HepG2 (cell line): ENCODE results near the gene HERC5. TPM values are rescaled to one million over a fixed set of nuclear protein-coding genes. Genes with fewer than 3 reads are reported as not detected.

Source experiments
- CENPT ChIP-seq: sonication (generic); formaldehyde crosslinking; IDR thresholded peaks from 2 replicates; pipeline ENCODE4 v1.8.0; 2022; ENCODE audit warnings: low read depth, mild to moderate bottlenecking, moderate library complexity, missing genetic modification reagents
- ELF3 ChIP-seq: IDR thresholded peaks from 2 replicates; pipeline ENCODE4 v1.6.1; 2016; ENCODE audit warnings: missing genetic modification reagents, missing compliant biosample characterization
- HIVEP1 ChIP-seq: sonication (generic); formaldehyde crosslinking; IDR thresholded peaks from 2 replicates; pipeline ENCODE4 v1.4.0; 2020; ENCODE audit warnings: mild to moderate bottlenecking, missing genetic modification reagents
- IKZF4 ChIP-seq: sonication (generic); formaldehyde crosslinking; IDR thresholded peaks from 2 replicates; pipeline ENCODE4 v1.5.1; 2020; ENCODE audit warnings: borderline replicate concordance, mild to moderate bottlenecking, low read depth, missing genetic modification reagents; ENCODE audit errors: not compliant biosample characterization
- KLF13 ChIP-seq: sonication (generic); formaldehyde crosslinking; IDR thresholded peaks from 2 replicates; pipeline ENCODE4 v1.4.0; 2020; ENCODE audit warnings: mild to moderate bottlenecking, missing genetic modification reagents
- KLF16 ChIP-seq, 2 experiments: sonication (generic) in 1 of 2; formaldehyde crosslinking in 1 of 2; IDR thresholded peaks; 2 replicates each; pipeline versions ENCODE4 v1.6.1 to v1.8.0; 2016 to 2023; ENCODE audit warnings: missing genetic modification reagents in 2 of 2, missing compliant biosample characterization in 1 of 2
- PPARG ChIP-seq: conservative IDR thresholded peaks from 2 replicates; pipeline ENCODE4 v1.6.1; 2016; ENCODE audit warnings: missing biosample characterization, missing genetic modification reagents
- RARA ChIP-seq: IDR thresholded peaks from 2 replicates; pipeline ENCODE4 v1.6.1; 2016; ENCODE audit warnings: missing genetic modification reagents, missing compliant biosample characterization
- RXRA ChIP-seq: sonication (generic); formaldehyde crosslinking; IDR thresholded peaks from 2 replicates; pipeline ENCODE4 v1.5.1; 2020; ENCODE audit warnings: missing genetic modification reagents
- SP1 ChIP-seq, 2 experiments: fragments of 450-650 bp in 1 of 2; sonication (generic) in 1 of 2; formaldehyde crosslinking in 1 of 2; IDR thresholded peaks; 2 replicates each; pipeline versions ENCODE4 v1.4.0 to v1.6.1; 2016 to 2020; ENCODE audit warnings: missing genetic modification reagents in 1 of 2
- SP4 ChIP-seq: sonication (generic); formaldehyde crosslinking; IDR thresholded peaks from 2 replicates; pipeline ENCODE4 v1.8.1; 2023; ENCODE audit warnings: mild to moderate bottlenecking, missing genetic modification reagents
- TARDBP ChIP-seq: sonication (generic); formaldehyde crosslinking; IDR thresholded peaks from 2 replicates; pipeline ENCODE4 v1.8.0; 2022; ENCODE audit warnings: mild to moderate bottlenecking, missing genetic modification reagents
- THAP11 ChIP-seq: IDR thresholded peaks from 2 replicates; pipeline ENCODE4 v1.6.1; 2016; ENCODE audit warnings: missing biosample characterization, missing genetic modification reagents
- YY1 ChIP-seq: IDR thresholded peaks from 2 replicates; pipeline ENCODE4 v1.6.1; 2011; ENCODE audit warnings: low read length, low read depth, moderate library complexity, mild to moderate bottlenecking; ENCODE audit not compliant: insufficient read depth, insufficient replicate concordance
- ZNF20 ChIP-seq: sonication (generic); formaldehyde crosslinking; IDR thresholded peaks from 2 replicates; pipeline ENCODE4 v1.4.0; 2020; ENCODE audit warnings: mild to moderate bottlenecking, moderate library complexity, missing genetic modification reagents
- ZNF253 ChIP-seq: sonication (generic); formaldehyde crosslinking; IDR thresholded peaks from 2 replicates; pipeline ENCODE4 v1.8.0; 2022; ENCODE audit warnings: mild to moderate bottlenecking, missing genetic modification reagents, borderline replicate concordance
- ZNF670 ChIP-seq: sonication (generic); formaldehyde crosslinking; IDR thresholded peaks from 2 replicates; pipeline ENCODE4 v1.8.0; 2022; ENCODE audit warnings: mild to moderate bottlenecking, missing genetic modification reagents, borderline replicate concordance
- ZNF674 ChIP-seq: sonication (generic); formaldehyde crosslinking; IDR thresholded peaks from 2 replicates; pipeline ENCODE4 v1.5.0; 2020; ENCODE audit warnings: low read depth, mild to moderate bottlenecking, missing genetic modification reagents
- ZNF713 ChIP-seq: sonication (generic); formaldehyde crosslinking; IDR thresholded peaks from 2 replicates; pipeline ENCODE4 v1.4.0; 2020; ENCODE audit warnings: mild to moderate bottlenecking, missing genetic modification reagents
- ZNF761 ChIP-seq: sonication (generic); formaldehyde crosslinking; conservative IDR thresholded peaks from 2 replicates; pipeline ENCODE4 v1.4.0; 2020; ENCODE audit warnings: mild to moderate bottlenecking, missing genetic modification reagents
- ZNF83 ChIP-seq: sonication (generic); formaldehyde crosslinking; IDR thresholded peaks from 2 replicates; pipeline ENCODE4 v1.4.0; 2020; ENCODE audit warnings: missing genetic modification reagents, mild to moderate bottlenecking, borderline replicate concordance
- polyA plus RNA-seq, 8 experiments: library from polyadenylated mRNA; depleted of rRNA in 3 of 8; stranded (reverse) in 7 of 8; unstranded in 1 of 8; fragments of >200 nt; fragmentation: Illumina TruSeq in 4 of 8; extraction: Trizol in 4 of 8; gene quantifications; 2 replicates each; pipeline versions ENCODE4 v1.2.1 to v1.2.3, GENCODE V29; 2011 to 2016; ENCODE audit warnings: low read depth in 4 of 8, missing spikeins in 1 of 8, mixed read lengths in 1 of 8; ENCODE audit not compliant: insufficient read depth in 1 of 8
- total RNA-seq, 5 experiments: library from RNA; depleted of rRNA; stranded (reverse); fragments of >200 nt; fragmentation: Illumina TruSeq; extraction: Trizol; gene quantifications; 2 replicates each; pipeline ENCODE4 v1.2.3, GENCODE V29; 2016; ENCODE audit warnings: low read depth in 1 of 5
- TF ChIP-seq, protein P1 (sequence below): sonication (generic); formaldehyde crosslinking; IDR thresholded peaks from 2 replicates; pipeline ENCODE4 v1.8.1; 2023; ENCODE audit warnings: missing genetic modification reagents, mild to moderate bottlenecking, borderline replicate concordance
- TF ChIP-seq, protein P2 (sequence below): sonication (generic); formaldehyde crosslinking; IDR thresholded peaks from 2 replicates; pipeline ENCODE4 v1.5.0; 2020; ENCODE audit warnings: mild to moderate bottlenecking, missing genetic modification reagents, borderline replicate concordance
- TF ChIP-seq, protein P3 (sequence below): sonication (generic); formaldehyde crosslinking; IDR thresholded peaks from 2 replicates; pipeline ENCODE4 v1.4.0; 2020; ENCODE audit warnings: missing genetic modification reagents
- TF ChIP-seq, protein P4 (sequence below): sonication (generic); formaldehyde crosslinking; IDR thresholded peaks from 2 replicates; pipeline ENCODE4 v1.4.0; 2020; ENCODE audit warnings: missing genetic modification reagents

The HERC5 gene
- total and polyA plus RNA-seq, 2 of the 13 experiments (the other 11 are each of a cell fraction or from before 2014, with no cell fraction given) = 0.13 to 0.33 TPM

DNA sequence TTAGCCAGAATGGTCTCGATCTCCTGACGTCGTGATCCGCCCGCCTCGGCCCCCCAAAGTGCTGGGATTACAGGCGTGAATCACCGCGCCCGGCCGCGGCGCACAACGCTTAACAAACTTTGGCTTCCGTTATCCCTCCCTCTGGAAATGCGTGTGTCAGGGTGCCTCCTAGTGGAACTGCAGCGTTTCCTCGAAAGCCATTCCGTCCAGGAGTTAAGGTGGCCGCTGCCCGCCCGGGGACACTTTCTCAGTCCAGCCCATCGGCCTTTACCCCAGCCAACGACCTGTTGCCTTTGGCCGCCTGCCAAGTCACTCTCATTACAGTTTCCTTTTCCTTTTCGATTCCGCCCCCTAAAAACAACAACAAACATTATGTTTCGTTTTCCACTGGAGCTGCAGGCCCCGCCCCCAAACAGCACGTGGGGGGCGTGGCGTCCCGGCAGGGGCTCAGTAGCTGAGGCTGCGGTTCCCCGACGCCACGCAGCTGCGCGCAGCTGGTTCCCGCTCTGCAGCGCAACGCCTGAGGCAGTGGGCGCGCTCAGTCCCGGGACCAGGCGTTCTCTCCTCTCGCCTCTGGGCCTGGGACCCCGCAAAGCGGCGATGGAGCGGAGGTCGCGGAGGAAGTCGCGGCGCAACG, at the start of gene HERC5 (continued):
- TF ChIP-seq, protein P1, sequence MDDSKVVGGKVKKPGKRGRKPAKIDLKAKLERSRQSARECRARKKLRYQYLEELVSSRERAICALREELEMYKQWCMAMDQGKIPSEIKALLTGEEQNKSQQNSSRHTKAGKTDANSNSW = no peak
- peak; percentile 41; the same call in 1 of the 2 replicates for TF ChIP-seq SP4
- TF ChIP-seq YY1 = peak; percentile 63
- peak; percentile 80 for TF ChIP-seq RXRA (CRISPR knock-in tag)
- TF ChIP-seq THAP11 (CRISPR knock-in tag) = peak; percentile 24; the same call in 1 of the 2 replicates
- TF ChIP-seq RARA (CRISPR knock-in tag) = peak; percentile 93
- no peak for TF ChIP-seq SP1 (IDR thresholded peaks at IDR 0.05)
- TF ChIP-seq SP1 (CRISPR knock-in tag; IDR thresholded peaks at IDR 0.05) = peak; percentile 85
- 0 out of 2 replicates have a peak, but pooled peaks have one; percentile 33 for TF ChIP-seq ZNF761 (CRISPR knock-in tag)
- no peak for TF ChIP-seq KLF16 (CRISPR knock-in tag; IDR thresholded peaks at IDR 0.05)
- no peak for TF ChIP-seq ZNF670 (CRISPR knock-in tag)
- TF ChIP-seq ELF3 (CRISPR knock-in tag) = peak; percentile 66; the same call in 1 of the 2 replicates
- no peak for TF ChIP-seq CENPT
- TF ChIP-seq, protein P2, sequence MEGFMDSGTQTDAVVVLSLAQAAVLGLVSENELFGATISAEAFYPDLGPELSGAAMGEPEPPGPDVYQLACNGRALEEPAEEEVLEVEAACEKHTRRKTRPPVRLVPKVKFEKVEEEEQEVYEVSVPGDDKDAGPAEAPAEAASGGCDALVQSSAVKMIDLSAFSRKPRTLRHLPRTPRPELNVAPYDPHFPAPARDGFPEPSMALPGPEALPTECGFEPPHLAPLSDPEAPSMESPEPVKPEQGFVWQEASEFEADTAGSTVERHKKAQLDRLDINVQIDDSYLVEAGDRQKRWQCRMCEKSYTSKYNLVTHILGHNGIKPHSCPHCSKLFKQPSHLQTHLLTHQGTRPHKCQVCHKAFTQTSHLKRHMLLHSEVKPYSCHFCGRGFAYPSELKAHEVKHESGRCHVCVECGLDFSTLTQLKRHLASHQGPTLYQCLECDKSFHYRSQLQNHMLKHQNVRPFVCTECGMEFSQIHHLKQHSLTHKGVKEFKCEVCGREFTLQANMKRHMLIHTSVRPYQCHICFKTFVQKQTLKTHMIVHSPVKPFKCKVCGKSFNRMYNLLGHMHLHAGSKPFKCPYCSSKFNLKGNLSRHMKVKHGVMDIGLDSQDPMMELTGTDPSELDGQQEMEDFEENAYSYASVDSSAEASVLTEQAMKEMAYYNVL (CRISPR knock-in tag) = 0 out of 2 replicates have a peak, but pooled peaks have one; percentile 58
- 0 out of 2 replicates have a peak, but pooled peaks have one; percentile 68 for TF ChIP-seq ZNF253 (CRISPR knock-in tag)
- peak; percentile 80 for TF ChIP-seq HIVEP1 (CRISPR knock-in tag)
- TF ChIP-seq ZNF674 (CRISPR knock-in tag) = no peak
- peak; percentile 75; the same call in 1 of the 2 replicates for TF ChIP-seq PPARG (CRISPR knock-in tag)
- no peak for TF ChIP-seq ZNF83
- peak; percentile 13 for TF ChIP-seq IKZF4
- TF ChIP-seq, protein P3, sequence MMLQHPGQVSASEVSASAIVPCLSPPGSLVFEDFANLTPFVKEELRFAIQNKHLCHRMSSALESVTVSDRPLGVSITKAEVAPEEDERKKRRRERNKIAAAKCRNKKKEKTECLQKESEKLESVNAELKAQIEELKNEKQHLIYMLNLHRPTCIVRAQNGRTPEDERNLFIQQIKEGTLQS = no peak
- no peak for TF ChIP-seq ZNF713 (CRISPR knock-in tag)
- 0 out of 2 replicates have a peak, but pooled peaks have one; percentile 38 for TF ChIP-seq TARDBP (CRISPR knock-in tag)
- TF ChIP-seq, protein P4, sequence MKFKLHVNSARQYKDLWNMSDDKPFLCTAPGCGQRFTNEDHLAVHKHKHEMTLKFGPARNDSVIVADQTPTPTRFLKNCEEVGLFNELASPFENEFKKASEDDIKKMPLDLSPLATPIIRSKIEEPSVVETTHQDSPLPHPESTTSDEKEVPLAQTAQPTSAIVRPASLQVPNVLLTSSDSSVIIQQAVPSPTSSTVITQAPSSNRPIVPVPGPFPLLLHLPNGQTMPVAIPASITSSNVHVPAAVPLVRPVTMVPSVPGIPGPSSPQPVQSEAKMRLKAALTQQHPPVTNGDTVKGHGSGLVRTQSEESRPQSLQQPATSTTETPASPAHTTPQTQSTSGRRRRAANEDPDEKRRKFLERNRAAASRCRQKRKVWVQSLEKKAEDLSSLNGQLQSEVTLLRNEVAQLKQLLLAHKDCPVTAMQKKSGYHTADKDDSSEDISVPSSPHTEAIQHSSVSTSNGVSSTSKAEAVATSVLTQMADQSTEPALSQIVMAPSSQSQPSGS (CRISPR knock-in tag) = peak; percentile 18; the same call in 1 of the 2 replicates
- TF ChIP-seq ZNF20 (CRISPR knock-in tag) = no peak
- 0 out of 2 replicates have a peak, but pooled peaks have one; percentile 26 for TF ChIP-seq KLF13 (CRISPR knock-in tag)
